B cell (primary cell): Measurements from ENCODE around the gene MOB3C.

Experiments used
- EZH2 ChIP-seq: IDR thresholded peaks from 2 replicates; pipeline ENCODE4 v1.6.1; 2012; ENCODE audit warnings: borderline replicate concordance, low read depth, mild to moderate bottlenecking, moderate library complexity, low read length; ENCODE audit not compliant: insufficient read depth, poor library complexity, severe bottlenecking
- TF ChIP-seq, protein P1 (sequence below): fragments of 200-600 bp; IDR thresholded peaks from one replicate; pipeline ENCODE4 v1.8.0; 2022; ENCODE audit warnings: antibody characterized with exemption, mild to moderate bottlenecking

DNA sequence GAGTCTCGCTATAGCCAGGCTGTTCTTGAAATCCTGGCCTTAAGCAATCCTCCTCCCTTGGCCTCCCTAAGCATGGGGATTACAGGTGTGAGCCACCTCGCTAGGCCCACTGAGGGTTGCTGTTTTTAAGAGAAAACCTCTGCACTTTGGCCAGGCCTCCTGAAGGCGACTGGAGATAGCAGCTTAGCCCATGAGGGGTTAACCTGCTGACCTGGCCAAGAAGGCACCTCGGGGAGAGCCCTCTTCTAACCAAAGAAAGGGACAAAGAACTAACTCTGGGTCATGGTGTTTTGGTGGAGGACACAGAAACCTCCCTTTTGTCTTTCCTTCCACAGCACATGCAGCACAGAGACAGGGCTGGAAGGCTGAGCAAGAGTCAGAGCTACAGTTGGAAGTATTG lies 47.5 kb downstream of the MOB3C start:
- TF ChIP-seq, protein P1, sequence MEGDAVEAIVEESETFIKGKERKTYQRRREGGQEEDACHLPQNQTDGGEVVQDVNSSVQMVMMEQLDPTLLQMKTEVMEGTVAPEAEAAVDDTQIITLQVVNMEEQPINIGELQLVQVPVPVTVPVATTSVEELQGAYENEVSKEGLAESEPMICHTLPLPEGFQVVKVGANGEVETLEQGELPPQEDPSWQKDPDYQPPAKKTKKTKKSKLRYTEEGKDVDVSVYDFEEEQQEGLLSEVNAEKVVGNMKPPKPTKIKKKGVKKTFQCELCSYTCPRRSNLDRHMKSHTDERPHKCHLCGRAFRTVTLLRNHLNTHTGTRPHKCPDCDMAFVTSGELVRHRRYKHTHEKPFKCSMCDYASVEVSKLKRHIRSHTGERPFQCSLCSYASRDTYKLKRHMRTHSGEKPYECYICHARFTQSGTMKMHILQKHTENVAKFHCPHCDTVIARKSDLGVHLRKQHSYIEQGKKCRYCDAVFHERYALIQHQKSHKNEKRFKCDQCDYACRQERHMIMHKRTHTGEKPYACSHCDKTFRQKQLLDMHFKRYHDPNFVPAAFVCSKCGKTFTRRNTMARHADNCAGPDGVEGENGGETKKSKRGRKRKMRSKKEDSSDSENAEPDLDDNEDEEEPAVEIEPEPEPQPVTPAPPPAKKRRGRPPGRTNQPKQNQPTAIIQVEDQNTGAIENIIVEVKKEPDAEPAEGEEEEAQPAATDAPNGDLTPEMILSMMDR, result no peak
- no peak for TF ChIP-seq EZH2
